D721Med (cell line): ENCODE data around the gene CMIP.

Source experiments
- DNase-seq: peaks from one replicate; pipeline ENCODE4 v3.0.0; 2011; ENCODE audit warnings: low spot score; ENCODE audit not compliant: insufficient read length
- FAIRE-seq: peaks from 2 replicates; lab custom pipeline; 2011; peaks lifted over from hg19 to GRCh38; lab: Jason Lieb, UNC
- CTCF ChIP-seq: IDR thresholded peaks from 2 replicates; pipeline ENCODE4 v1.5.1; 2012; ENCODE audit warnings: mild to moderate bottlenecking, control low read depth; ENCODE audit not compliant: insufficient read depth; ENCODE audit errors: missing control alignments

CMIP gene

GRCh38 chr16:81449899-81450608, 5.4 kb downstream of the CMIP start:
- FAIRE-seq (no peak), DNase-seq (no peak)
- TF ChIP-seq CTCF: no peak

GRCh38 chr16:81450783-81451491, 6.3 kb downstream of the CMIP start:
- TF ChIP-seq CTCF: no peak
- FAIRE-seq (no peak), DNase-seq (no peak)

GRCh38 chr16:81451753-81452680, 7.4 kb downstream of the CMIP start:
- no peak for TF ChIP-seq CTCF
- no peak for FAIRE-seq
- DNase-seq: no peak

- FAIRE-seq (no peak), DNase-seq (no peak)
- no peak for TF ChIP-seq CTCF
Observed at GRCh38 chr16:81453091-81453728, 8.6 kb downstream of the CMIP start.

- DNase-seq (no peak), FAIRE-seq (no peak)
- no peak for TF ChIP-seq CTCF
Observed at GRCh38 chr16:81454044-81454443, 9.4 kb downstream of the CMIP start.

- FAIRE-seq (no peak), DNase-seq (no peak)
- TF ChIP-seq CTCF: no peak
Observed at GRCh38 chr16:81455006-81455405, 10.4 kb downstream of the CMIP start.
